Activated naive CD4-positive, alpha-beta T cell (primary cell): ENCODE data around the gene ASCC1.

Experiments used
- DNase-seq, 4 experiments: peaks; one replicate each; lab custom pipeline; 2025; lab: John Stamatoyannopoulos, UW

Gene ASCC1

DNA sequence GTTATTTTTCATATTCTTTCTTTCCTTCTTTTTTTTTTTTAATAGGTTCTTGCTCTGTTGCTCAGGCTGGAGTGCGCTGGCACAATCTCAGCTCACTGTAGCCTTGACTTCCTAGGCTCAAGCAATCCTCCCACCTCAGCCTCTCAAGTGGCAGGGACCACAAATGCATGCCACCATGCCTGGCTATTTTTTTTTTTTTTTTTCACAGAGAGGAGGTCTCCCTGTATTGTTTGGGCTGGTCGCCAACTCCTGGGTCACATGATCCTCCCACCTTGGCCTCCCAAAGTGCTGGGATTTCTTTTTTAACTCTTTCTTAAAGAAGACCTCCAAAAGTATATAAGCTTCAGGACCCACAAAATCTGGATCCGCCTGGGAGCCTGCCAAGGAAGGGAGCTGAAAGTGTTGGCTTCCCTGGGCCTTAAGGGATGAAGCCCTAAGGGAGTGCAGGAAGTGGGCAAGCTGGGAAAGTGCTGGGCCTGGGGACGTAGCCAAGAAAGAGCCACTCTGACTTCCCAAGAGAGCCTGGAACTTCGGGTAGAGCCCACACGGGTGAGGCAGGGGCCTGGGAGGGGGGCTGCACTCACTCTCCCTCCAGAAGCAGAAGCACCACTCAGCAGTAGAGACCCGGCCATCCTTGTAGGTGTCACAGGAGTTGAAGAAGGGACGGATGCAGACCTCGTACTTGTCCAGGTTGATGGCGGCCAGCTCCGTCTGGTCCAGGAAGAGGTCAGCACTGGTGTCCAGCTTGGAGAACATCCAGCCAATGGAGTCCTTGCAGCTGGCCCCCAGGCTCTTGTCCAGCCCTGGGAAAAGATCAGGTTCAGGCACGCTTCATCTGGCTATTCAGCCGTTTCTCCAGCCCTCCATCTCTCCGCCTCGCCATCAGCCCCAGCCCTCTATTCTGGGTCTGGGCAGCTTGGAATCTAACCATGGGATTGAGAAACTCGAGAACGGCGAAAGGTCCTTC lies 149.5 kb downstream of the ASCC1 start:
- no peak for DNase-seq

GRCh38 chr10:72065439-72066025 lies 150.5 kb downstream of the ASCC1 start:
- DNase-seq = no peak

DNA sequence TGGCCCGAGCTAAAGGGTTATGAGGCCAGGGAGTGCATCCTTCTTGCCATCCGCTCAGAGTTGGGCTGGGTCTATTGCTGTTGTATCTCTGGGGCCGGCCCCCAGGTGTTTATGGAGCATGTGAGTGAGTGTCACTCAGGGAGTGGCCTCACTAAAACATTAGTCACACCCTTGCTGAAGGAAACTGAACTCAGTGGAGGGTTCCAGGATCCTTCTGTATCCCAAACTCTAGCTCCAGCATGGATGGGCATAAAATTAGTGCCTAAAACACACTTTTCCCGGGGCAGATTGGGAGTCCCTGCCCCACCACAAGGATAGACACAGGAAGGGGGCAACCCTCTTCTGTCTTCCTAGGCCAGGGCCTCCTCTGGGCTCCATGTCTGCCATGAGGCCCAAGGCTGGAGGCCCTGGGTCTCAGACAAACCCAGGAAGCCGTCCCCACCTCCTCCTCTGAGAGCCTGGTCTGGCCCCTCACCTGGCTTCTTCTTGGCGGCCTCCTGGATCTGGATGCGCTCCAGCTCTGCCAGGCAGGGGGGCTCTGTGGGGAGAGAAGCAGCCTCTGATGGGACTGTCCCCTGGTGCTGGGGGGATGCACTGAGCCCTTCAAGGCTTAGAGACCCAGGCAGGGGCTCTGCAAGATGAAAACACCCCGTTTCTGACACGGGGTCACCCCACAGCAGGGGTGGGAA lies 152.2 kb downstream of the ASCC1 start:
- DNase-seq = no peak

GRCh38 chr10:72062832-72063702 lies 153.0 kb downstream of the ASCC1 start:
- DNase-seq = no peak

DNA sequence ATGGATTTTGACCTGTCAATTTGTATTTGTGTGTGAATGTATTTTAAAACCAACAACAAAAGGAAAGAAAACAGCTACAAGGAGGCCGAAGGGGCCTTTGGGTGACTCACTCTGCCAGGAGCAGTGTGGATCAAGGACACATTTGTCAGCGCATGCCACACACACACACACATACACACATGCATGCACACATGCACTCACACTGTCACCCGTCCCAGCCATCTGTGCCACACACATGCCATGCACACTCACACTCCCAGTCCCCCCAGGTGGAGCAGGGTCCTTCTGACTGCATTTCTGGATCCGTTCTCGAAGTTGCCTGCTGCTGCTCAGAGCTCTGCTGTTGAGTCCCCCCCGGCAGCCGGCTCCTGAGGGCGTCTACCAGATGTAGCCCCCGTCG lies 153.7 kb downstream of the ASCC1 start:
- DNase-seq = no peak

GRCh38 chr10:72061930-72062329 lies 154.1 kb downstream of the ASCC1 start:
- DNase-seq = no peak

- DNase-seq = no peak
Measured at GRCh38 chr10:72061491-72061890, 154.6 kb downstream of the ASCC1 start.

DNA sequence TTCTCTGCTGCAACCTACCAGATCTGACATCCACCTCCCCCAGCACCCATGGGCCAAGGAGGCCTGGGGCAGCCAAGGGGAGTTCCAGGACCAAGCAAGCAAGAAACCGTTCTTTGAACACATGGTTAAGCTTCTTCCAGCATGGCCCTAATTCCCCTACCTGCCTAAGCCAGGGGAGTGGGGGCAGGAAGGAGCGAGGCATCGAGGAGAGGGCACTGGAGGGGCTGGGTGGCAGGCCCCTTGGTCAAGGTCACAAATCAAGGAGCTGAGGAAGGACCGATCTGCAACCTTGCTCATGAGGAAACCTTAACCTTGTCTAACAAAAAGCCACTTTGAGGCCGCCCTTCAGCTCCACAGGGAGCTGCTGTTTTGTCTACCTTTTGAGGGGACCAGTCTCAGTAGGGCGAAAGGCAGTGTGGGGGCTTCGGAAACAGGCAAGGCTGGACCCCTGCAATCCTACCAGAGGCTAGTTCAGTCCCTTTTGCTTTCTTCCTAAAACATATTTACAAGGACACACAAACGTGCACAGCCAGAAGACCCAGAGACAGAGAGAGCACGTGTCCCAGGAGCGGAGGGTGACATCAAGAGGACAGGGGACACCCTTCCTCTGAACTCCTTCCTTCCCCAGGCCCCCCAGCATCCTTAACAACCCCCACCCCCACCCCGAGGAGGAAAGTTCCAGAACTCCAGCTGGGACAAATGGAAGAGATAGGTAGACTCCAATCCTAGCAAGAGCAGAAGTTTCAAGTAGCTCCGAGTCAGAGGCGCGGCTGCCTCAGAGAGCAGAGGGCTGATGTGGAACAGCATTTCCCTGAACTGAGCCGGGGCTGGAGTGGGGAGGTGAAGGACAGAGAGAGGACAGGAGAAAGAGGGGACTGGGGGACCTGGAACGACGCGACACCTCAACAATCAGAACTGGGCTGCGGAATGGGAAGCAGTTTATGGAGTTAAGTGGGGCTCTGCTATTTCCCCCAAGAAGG lies 155.9 kb downstream of the ASCC1 start:
- no peak for DNase-seq

DNA sequence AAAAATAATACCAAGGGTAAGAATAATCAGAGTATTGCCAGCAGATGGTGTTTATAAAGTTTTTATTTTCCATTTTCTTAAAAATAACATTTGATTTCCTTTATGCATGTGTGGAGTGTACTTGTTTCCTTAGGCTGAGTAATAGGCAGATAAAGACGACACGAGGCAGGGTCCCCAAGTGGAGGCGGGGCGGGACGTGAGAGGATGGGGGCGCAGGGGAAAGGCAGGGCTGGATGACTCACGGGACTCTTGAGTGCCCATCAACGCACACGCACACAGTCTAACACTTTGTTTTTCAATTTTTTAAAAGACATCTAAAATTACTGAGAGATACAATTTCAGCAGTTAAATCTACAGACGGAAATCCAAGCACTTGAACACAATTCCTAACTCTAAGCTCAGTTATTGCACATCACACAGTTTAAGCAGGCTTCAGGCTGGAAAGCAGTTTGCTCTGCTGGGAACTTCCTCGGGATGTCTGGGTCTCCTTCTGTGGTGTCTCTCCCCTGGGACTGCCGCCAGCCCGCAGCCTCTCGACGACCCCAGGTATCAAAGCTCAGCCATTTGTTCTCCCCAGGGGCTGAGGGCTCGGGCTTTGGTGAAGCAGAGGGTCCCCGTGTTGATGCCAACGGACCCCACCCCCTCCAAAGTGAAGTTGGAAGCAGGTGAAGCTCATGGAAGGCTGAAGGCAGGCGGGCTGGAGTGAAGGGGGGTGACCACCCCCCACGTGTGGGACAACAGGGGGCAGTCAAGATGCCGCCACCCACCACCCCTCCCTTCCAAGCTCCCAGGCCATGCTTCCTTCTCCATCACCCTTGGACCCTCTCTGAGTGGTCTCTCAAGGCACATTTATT lies 156.9 kb downstream of the ASCC1 start:
- no peak for DNase-seq

DNA sequence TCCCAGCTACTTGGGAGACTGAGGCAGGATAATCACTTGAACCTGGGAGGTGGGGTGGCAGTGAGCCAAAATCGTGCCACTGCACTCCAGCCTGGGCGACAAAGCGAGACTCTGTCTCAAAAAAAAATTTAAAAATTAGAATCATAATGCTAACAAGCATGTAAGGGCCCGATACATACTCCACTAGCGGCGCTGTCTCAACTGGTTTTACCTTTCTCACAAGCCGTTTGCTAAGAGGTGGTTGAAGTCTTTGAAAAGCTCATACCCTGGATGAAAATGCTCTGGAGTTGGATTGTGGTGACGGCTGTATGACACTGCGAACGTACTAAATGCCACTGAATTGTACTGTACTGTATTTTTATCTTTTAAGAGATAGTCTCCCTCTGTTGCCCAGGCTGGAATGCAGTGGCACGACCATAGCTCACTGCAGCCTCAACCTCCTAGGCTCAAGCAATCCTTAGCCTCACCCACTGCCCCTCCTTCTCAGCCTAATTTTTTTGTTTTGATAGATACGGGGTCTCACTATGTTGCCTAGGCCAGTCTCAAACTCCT lies 157.7 kb downstream of the ASCC1 start:
- DNase-seq = no peak

GRCh38 chr10:72056932-72057751 lies 158.9 kb downstream of the ASCC1 start:
- no peak for DNase-seq

GRCh38 chr10:72056113-72056512 lies 160.0 kb downstream of the ASCC1 start:
- DNase-seq = no peak

DNA sequence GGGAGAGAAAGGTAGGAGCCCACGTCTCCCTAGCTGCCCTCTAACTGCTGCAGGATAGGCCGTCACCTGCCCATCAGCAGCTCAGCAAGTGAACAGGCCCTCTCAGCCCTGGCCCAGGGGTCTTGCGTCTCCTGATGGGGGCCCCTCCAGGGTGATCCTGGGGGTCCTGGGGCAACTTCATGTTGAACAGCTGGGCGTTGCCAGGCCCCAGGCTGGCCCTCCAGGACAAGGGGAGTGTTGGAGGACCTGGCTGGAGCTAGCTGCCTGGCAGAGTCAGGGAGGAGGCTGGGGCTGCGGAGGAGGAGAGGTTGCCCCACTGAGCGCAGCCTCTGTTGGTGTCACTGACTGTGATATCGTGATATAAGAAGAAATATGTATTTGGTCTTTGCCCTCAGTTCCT lies 162.4 kb downstream of the ASCC1 start:
- DNase-seq = no peak

GRCh38 chr10:72050873-72051272 lies 165.2 kb downstream of the ASCC1 start:
- no peak for DNase-seq

GRCh38 chr10:72049969-72050781 lies 165.9 kb downstream of the ASCC1 start:
- no peak for DNase-seq

DNA sequence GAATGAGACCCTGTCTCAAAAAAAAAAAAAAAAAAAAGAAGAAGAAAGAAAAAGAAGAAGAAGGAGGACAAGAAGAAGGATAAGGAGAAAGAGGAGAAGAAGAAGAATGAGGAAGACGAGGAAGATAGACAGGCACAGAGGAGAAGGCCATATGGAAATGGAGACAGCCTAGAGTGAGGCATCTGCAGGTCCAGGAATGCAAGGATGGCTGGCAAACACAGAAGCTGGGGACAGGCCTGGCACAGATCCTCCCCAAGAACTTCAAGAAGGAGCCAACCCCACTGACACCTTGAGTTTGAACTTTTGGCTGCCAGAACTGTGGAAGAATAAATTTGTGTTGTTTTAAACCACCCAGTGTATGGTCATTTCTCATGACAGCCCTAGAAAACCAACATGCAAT lies 166.6 kb downstream of the ASCC1 start:
- no peak for DNase-seq

DNA sequence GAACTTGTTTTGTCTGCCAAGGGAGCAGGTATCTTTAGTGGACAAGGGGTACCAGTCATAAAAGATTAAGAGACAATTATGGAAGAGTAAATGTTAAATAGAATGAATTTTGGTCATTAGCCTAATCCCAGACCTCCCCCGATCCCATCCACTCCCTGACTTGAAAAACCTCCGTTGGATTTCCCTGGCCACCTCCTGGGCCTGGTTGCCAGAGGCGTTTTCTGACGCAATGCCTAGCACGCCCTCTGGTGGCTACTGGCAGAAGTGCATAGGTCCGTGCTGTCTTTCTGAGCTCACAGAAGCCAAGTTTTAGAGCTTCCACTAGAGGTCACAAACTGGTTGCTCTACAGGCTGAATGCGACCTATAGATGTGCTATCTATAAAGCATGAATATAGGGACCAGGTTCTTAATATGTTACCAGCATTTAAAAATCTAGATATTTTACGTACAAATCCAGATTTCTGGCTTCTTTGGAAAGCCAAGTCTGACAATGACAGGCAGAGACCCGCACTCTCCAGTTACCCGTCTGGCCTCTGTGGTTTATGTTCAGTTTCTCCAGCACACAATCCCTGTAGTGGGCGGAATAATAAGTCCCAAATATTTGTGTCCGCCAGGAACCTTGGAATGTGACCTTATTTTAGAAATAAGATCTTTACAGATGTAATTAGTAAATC lies 167.5 kb downstream of the ASCC1 start:
- DNase-seq = peak; percentile 85 to 94 (median 88)
